ENCODE data around the gene TRIO.

DNA sequence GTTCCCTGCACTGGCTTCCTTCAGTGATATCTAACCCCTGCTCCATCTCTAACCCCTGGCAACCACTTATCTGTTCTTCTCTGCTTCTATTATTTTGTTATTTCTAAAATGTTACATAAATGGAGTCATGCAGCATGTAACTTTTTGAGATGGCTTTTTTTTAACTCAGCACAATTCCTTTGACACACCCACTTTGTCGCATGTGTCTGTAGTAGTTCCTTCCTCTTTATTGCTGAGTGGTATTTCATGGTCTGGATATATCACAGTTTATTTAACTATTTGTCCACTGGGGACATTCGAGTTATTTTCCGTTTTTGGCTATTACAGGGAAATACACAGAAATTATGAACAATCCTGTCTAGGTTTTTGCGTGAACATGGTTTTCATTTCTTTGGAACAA lies 200.2 kb downstream of the TRIO start:
- TF ChIP-seq, protein P1, sequence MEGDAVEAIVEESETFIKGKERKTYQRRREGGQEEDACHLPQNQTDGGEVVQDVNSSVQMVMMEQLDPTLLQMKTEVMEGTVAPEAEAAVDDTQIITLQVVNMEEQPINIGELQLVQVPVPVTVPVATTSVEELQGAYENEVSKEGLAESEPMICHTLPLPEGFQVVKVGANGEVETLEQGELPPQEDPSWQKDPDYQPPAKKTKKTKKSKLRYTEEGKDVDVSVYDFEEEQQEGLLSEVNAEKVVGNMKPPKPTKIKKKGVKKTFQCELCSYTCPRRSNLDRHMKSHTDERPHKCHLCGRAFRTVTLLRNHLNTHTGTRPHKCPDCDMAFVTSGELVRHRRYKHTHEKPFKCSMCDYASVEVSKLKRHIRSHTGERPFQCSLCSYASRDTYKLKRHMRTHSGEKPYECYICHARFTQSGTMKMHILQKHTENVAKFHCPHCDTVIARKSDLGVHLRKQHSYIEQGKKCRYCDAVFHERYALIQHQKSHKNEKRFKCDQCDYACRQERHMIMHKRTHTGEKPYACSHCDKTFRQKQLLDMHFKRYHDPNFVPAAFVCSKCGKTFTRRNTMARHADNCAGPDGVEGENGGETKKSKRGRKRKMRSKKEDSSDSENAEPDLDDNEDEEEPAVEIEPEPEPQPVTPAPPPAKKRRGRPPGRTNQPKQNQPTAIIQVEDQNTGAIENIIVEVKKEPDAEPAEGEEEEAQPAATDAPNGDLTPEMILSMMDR (IDR thresholded peaks at IDR 0.05; ENCODE audit: borderline replicate concordance, extremely low read depth, low read length, poor library complexity, severe bottlenecking): no peak
- TF ChIP-seq EZH2 (IDR thresholded peaks at IDR 0.05; ENCODE audit: borderline replicate concordance, low read depth, low read length, severe bottlenecking): no peak
